Keratinocyte (primary cell): Measurements from ENCODE around the gene CTTNBP2NL. TPM values are rescaled to one million over a fixed set of nuclear protein-coding genes. Genes with fewer than 3 reads are reported as not detected.

Experiments
- DNase-seq: peaks from one replicate; pipeline ENCODE4 v3.0.0-alpha.2; 2011; ENCODE audit warnings: low read depth, missing footprints, low spot score
- FAIRE-seq: peaks from 2 replicates; lab custom pipeline; 2011; peaks lifted over from hg19 to GRCh38; lab: Jason Lieb, UNC
- H2AFZ ChIP-seq: 2 replicates; pipeline ENCODE4 v1.6.0; 2012; ENCODE audit warnings: low read length, control low read depth, inconsistent platforms; ENCODE audit not compliant: control insufficient read depth
- H3K27ac ChIP-seq: 2 replicates; pipeline ENCODE4 v1.5.1; 2011; ENCODE audit warnings: low read length; ENCODE audit not compliant: control insufficient read depth, insufficient read depth
- H3K27me3 ChIP-seq: 3 replicates; pipeline ENCODE4 v1.6.0; 2011; ENCODE audit warnings: low read length; ENCODE audit not compliant: control insufficient read depth, insufficient read depth; ENCODE audit errors: extremely low read depth
- H3K36me3 ChIP-seq, 2 experiments: 2 replicates in 1 of 2; 3 replicates in 1 of 2; pipeline ENCODE4 v1.5.1; 2011; ENCODE audit warnings: low read length in 2 of 2, mild to moderate bottlenecking in 1 of 2; ENCODE audit not compliant: control insufficient read depth in 2 of 2, insufficient read depth in 2 of 2; ENCODE audit errors: extremely low read depth in 1 of 2
- H3K4me1 ChIP-seq: 3 replicates; pipeline ENCODE4 v1.5.1; 2011; ENCODE audit warnings: low read length; ENCODE audit not compliant: control insufficient read depth, insufficient read depth; ENCODE audit errors: extremely low read depth
- H3K4me2 ChIP-seq: 3 replicates; pipeline ENCODE4 v1.6.0; 2011; ENCODE audit warnings: low read depth, low read length; ENCODE audit not compliant: control insufficient read depth, insufficient read depth; ENCODE audit errors: extremely low read depth
- H3K4me3 ChIP-seq, 3 experiments: fragments of 200-600 bp in 1 of 3; sonication (generic) in 1 of 3; 2 replicates in 2 of 3; 3 replicates in 1 of 3; pipeline ENCODE4 v1.5.1; 2011 to 2016; ENCODE audit warnings: low read length in 3 of 3, mild to moderate bottlenecking in 3 of 3, control low read depth in 2 of 3, inconsistent platforms in 1 of 3, low read depth in 1 of 3, mixed read lengths in 1 of 3, mixed run types in 1 of 3, moderate library complexity in 1 of 3; ENCODE audit not compliant: control insufficient read depth in 2 of 3, insufficient read depth in 2 of 3; ENCODE audit errors: extremely low read depth in 1 of 3
- H3K79me2 ChIP-seq: 2 replicates; pipeline ENCODE4 v1.6.0; 2012; ENCODE audit warnings: low read length; ENCODE audit not compliant: control insufficient read depth, insufficient read depth
- H3K9ac ChIP-seq: 3 replicates; pipeline ENCODE4 v1.6.0; 2011; ENCODE audit warnings: low read length; ENCODE audit not compliant: control insufficient read depth, insufficient read depth; ENCODE audit errors: extremely low read depth
- H3K9me1 ChIP-seq: 3 replicates; pipeline ENCODE4 v1.6.0; 2011; ENCODE audit warnings: low read length; ENCODE audit not compliant: control insufficient read depth, insufficient read depth; ENCODE audit errors: extremely low read depth
- H3K9me3 ChIP-seq: 2 replicates; pipeline ENCODE4 v1.5.1; 2012; ENCODE audit warnings: low read depth, low read length; ENCODE audit not compliant: control insufficient read depth
- H4K20me1 ChIP-seq: 3 replicates; pipeline ENCODE4 v1.6.0; 2011; ENCODE audit warnings: low read length; ENCODE audit not compliant: control insufficient read depth, insufficient read depth; ENCODE audit errors: extremely low read depth
- CTCF ChIP-seq, 3 experiments: IDR thresholded peaks in 1 of 3; conservative IDR thresholded peaks in 1 of 3; optimal IDR thresholded peaks in 1 of 3; 2 replicates in 2 of 3; 3 replicates in 1 of 3; pipeline versions ENCODE3 to v1.5.1; 2011; ENCODE audit warnings: low read length in 3 of 3, mild to moderate bottlenecking in 3 of 3, moderate library complexity in 2 of 3, control low read depth in 1 of 3, inconsistent platforms in 1 of 3; ENCODE audit not compliant: insufficient read depth in 2 of 3; ENCODE audit errors: extremely low read depth in 1 of 3
- EZH2 ChIP-seq: IDR thresholded peaks from one replicate; pipeline ENCODE4 v1.6.1; 2012; ENCODE audit warnings: inconsistent platforms, mild to moderate bottlenecking, low read length, moderate library complexity
- dilution Hi-C: fragments of 300-500 bp; cut with MboI; formaldehyde crosslinking; loops from one replicate; pipeline ENCODE4 v1.7.0; 2020; ENCODE audit warnings: low sequenced_read_pairs; ENCODE audit not compliant: extremely low pct_ligation_motif_present
- polyA plus RNA-seq, 5 experiments: library from polyadenylated mRNA; depleted of rRNA in 3 of 5; stranded (reverse) in 3 of 5; stranded (forward) in 1 of 5; unstranded in 1 of 5; fragments of >200 nt; gene quantifications; 1 replicate in 1 of 5; 2 replicates in 3 of 5; 3 replicates in 1 of 5; pipeline versions ENCODE4 v1.2.1 to v1.2.3, GENCODE V29; 2011 to 2012; ENCODE audit warnings: missing spikeins in 2 of 5, low read depth in 1 of 5, low replicate concordance in 1 of 5

Gene CTTNBP2NL
- polyA plus RNA-seq, 1 donor (not counting 4 experiments of a cell fraction or from before 2014, with no cell fraction given): 19.1 TPM

GRCh38 chr1:112501810-112502641 lies 106.0 kb downstream of the CTTNBP2NL start:
- Histone ChIP-seq H3K27me3 (peaks cover 15% of the 10 kb centered on the region), H4K20me1 (no peaks in the 10 kb centered on the region), H3K9ac (peak overlapping the region; percentile 49), H3K9me3 (no peaks in the 10 kb centered on the region), H3K9me1 (no peaks in the 10 kb centered on the region), H3K4me1 (peaks cover 10% of the 10 kb centered on the region), H3K4me3 (peak overlapping the region; percentile 36 to 59 (median 58)), H3K36me3 (no peaks in the 10 kb centered on the region), H2AFZ (peak overlapping the region; percentile 77), H3K79me2 (no peaks in the 10 kb centered on the region), H3K27ac (no peak overlapping the region), H3K4me2 (peak overlapping the region; percentile 83)
- dilution Hi-C loops: no loop called here
- FAIRE-seq (no peak), DNase-seq (no peak)
- TF ChIP-seq CTCF (optimal IDR thresholded peaks at IDR 0.05 in 1 of 3, IDR thresholded peaks at IDR 0.05 in 1 of 3, conservative IDR thresholded peaks at IDR 0.05 in 1 of 3; ENCODE audit: extremely low read depth in 1 of 3, insufficient read depth in 2 of 3, low read length in 3 of 3) (peak; percentile 56 to 85 (median 84)), EZH2 (peak; percentile 52)

- FAIRE-seq (no peak), DNase-seq (no peak)
- H3K9ac ChIP-seq: no peak overlapping the region
- no peaks in the 10 kb centered on the region for H3K79me2 ChIP-seq
- TF ChIP-seq EZH2: no peak
- no peak for TF ChIP-seq CTCF (optimal IDR thresholded peaks at IDR 0.05 in 1 of 3, IDR thresholded peaks at IDR 0.05 in 1 of 3, conservative IDR thresholded peaks at IDR 0.05 in 1 of 3; ENCODE audit: extremely low read depth in 1 of 3, insufficient read depth in 2 of 3, low read length in 3 of 3)
- no peak overlapping the region for H3K27ac ChIP-seq
- no peak overlapping the region for H2AFZ ChIP-seq
- H3K27me3 ChIP-seq: peaks cover 21% of the 10 kb centered on the region
- no peaks in the 10 kb centered on the region for H4K20me1 ChIP-seq
- H3K4me3 ChIP-seq: no peak overlapping the region
- peaks cover 10% of the 10 kb centered on the region for H3K4me1 ChIP-seq
- no peak overlapping the region for H3K4me2 ChIP-seq
- H3K36me3 ChIP-seq: no peaks in the 10 kb centered on the region
- dilution Hi-C loops: no loop called here
- H3K9me3 ChIP-seq: no peaks in the 10 kb centered on the region
- no peaks in the 10 kb centered on the region for H3K9me1 ChIP-seq
Measured at GRCh38 chr1:112502826-112503225, 106.8 kb downstream of the CTTNBP2NL start.
